HEK293 (cell line): ENCODE measurements around the gene TTL.

Experiments used
- HOXC10 ChIP-seq: sonication (generic); formaldehyde crosslinking; IDR thresholded peaks from 2 replicates; pipeline ENCODE4 v1.8.1; 2023; ENCODE audit warnings: mild to moderate bottlenecking, missing genetic modification reagents
- IKZF3 ChIP-seq: fragments of 450-650 bp; IDR thresholded peaks from 2 replicates; pipeline ENCODE4 v1.5.0; 2018; ENCODE audit warnings: missing biosample characterization, mild to moderate bottlenecking, missing genetic modification characterization, moderate library complexity
- SP2 ChIP-seq: fragments of 450-650 bp; formaldehyde crosslinking; IDR thresholded peaks from 2 replicates; pipeline ENCODE4 v1.5.1; 2016; ENCODE audit warnings: missing biosample characterization, missing genetic modification characterization
- ZBTB1 ChIP-seq: fragments of 450-650 bp; formaldehyde crosslinking; IDR thresholded peaks from 2 replicates; pipeline ENCODE4 v1.5.1; 2016; ENCODE audit warnings: missing biosample characterization, missing genetic modification characterization
- ZFP37 ChIP-seq: fragments of 450-650 bp; formaldehyde crosslinking; IDR thresholded peaks from 2 replicates; pipeline ENCODE4 v1.5.1; 2016; ENCODE audit warnings: missing biosample characterization, missing genetic modification characterization
- ZNF10 ChIP-seq: fragments of 450-650 bp; formaldehyde crosslinking; IDR thresholded peaks from 2 replicates; pipeline ENCODE4 v1.5.1; 2017; ENCODE audit warnings: missing biosample characterization, missing genetic modification characterization
- ZNF132 ChIP-seq: fragments of 450-650 bp; formaldehyde crosslinking; IDR thresholded peaks from 2 replicates; pipeline ENCODE4 v1.5.1; 2017; ENCODE audit warnings: missing biosample characterization, missing genetic modification characterization, borderline replicate concordance
- ZNF155 ChIP-seq: fragments of 450-650 bp; formaldehyde crosslinking; IDR thresholded peaks from 2 replicates; pipeline ENCODE4 v1.5.1; 2016; ENCODE audit warnings: missing biosample characterization, missing genetic modification characterization
- ZNF174 ChIP-seq: fragments of 450-650 bp; formaldehyde crosslinking; IDR thresholded peaks from 2 replicates; pipeline ENCODE4 v1.5.0; 2017; ENCODE audit warnings: missing biosample characterization, mild to moderate bottlenecking, missing genetic modification characterization
- ZNF184 ChIP-seq: fragments of 450-650 bp; IDR thresholded peaks from 2 replicates; pipeline ENCODE4 v1.5.1; 2018; ENCODE audit warnings: missing biosample characterization, mild to moderate bottlenecking, missing genetic modification characterization
- ZNF221 ChIP-seq: fragments of 450-650 bp; formaldehyde crosslinking; IDR thresholded peaks from 2 replicates; pipeline ENCODE4 v1.5.1; 2017; ENCODE audit warnings: missing biosample characterization, missing genetic modification characterization, borderline replicate concordance
- ZNF266 ChIP-seq: fragments of 450-650 bp; formaldehyde crosslinking; IDR thresholded peaks from 2 replicates; pipeline ENCODE4 v1.5.1; 2016; ENCODE audit warnings: missing biosample characterization, missing genetic modification characterization, low read depth
- ZNF311 ChIP-seq: fragments of 450-650 bp; formaldehyde crosslinking; IDR thresholded peaks from 2 replicates; pipeline ENCODE4 v1.5.1; 2017; ENCODE audit warnings: missing biosample characterization, missing genetic modification characterization, borderline replicate concordance
- ZNF501 ChIP-seq: fragments of 450-650 bp; formaldehyde crosslinking; IDR thresholded peaks from 2 replicates; pipeline ENCODE4 v1.5.1; 2016; ENCODE audit warnings: missing biosample characterization, missing genetic modification characterization
- ZNF521 ChIP-seq: fragments of 450-650 bp; formaldehyde crosslinking; IDR thresholded peaks from 2 replicates; pipeline ENCODE4 v1.5.1; 2017; ENCODE audit warnings: missing biosample characterization, mild to moderate bottlenecking, missing genetic modification characterization
- ZNF530 ChIP-seq: fragments of 450-650 bp; formaldehyde crosslinking; IDR thresholded peaks from 2 replicates; pipeline ENCODE4 v1.5.1; 2016; ENCODE audit warnings: low read depth, missing biosample characterization, missing genetic modification characterization
- ZNF548 ChIP-seq: fragments of 450-650 bp; formaldehyde crosslinking; IDR thresholded peaks from 2 replicates; pipeline ENCODE4 v1.5.1; 2016; ENCODE audit warnings: missing biosample characterization, missing genetic modification characterization
- ZNF561 ChIP-seq: fragments of 450-650 bp; IDR thresholded peaks from 2 replicates; pipeline ENCODE4 v1.5.1; 2018; ENCODE audit warnings: missing biosample characterization, missing genetic modification characterization, borderline replicate concordance
- ZNF624 ChIP-seq: fragments of 450-650 bp; formaldehyde crosslinking; IDR thresholded peaks from 2 replicates; pipeline ENCODE4 v1.5.1; 2017; ENCODE audit warnings: missing biosample characterization, missing genetic modification characterization
- ZNF626 ChIP-seq: fragments of 450-650 bp; sonication (Bioruptor Pico); formaldehyde crosslinking; IDR thresholded peaks from 2 replicates; pipeline ENCODE4 v1.5.1; 2018; ENCODE audit warnings: missing biosample characterization, missing genetic modification characterization, inconsistent platforms
- ZNF629 ChIP-seq: fragments of 450-650 bp; formaldehyde crosslinking; IDR thresholded peaks from 2 replicates; pipeline ENCODE4 v1.5.1; 2017; ENCODE audit warnings: missing biosample characterization, missing genetic modification characterization
- ZNF654 ChIP-seq: fragments of 450-650 bp; formaldehyde crosslinking; IDR thresholded peaks from 2 replicates; pipeline ENCODE4 v1.5.1; 2016; ENCODE audit warnings: low read depth, missing biosample characterization, missing genetic modification characterization
- ZNF660 ChIP-seq: fragments of 450-650 bp; IDR thresholded peaks from 2 replicates; pipeline ENCODE4 v1.5.1; 2018; ENCODE audit warnings: missing biosample characterization, mild to moderate bottlenecking, missing genetic modification characterization
- ZNF791 ChIP-seq: fragments of 450-650 bp; formaldehyde crosslinking; IDR thresholded peaks from 2 replicates; pipeline ENCODE4 v1.5.1; 2016; ENCODE audit warnings: missing biosample characterization, missing genetic modification characterization
- ZSCAN30 ChIP-seq: fragments of 450-650 bp; IDR thresholded peaks from 2 replicates; pipeline ENCODE4 v1.5.1; 2018; ENCODE audit warnings: missing biosample characterization, mild to moderate bottlenecking, missing genetic modification characterization, moderate library complexity
- TF ChIP-seq, protein P1 (sequence below): fragments of 450-650 bp; formaldehyde crosslinking; IDR thresholded peaks from 2 replicates; pipeline ENCODE4 v1.5.1; 2016; ENCODE audit warnings: missing biosample characterization, missing genetic modification characterization
- TF ChIP-seq, protein P2 (sequence below): fragments of 450-650 bp; formaldehyde crosslinking; IDR thresholded peaks from 2 replicates; pipeline ENCODE4 v1.5.1; 2016; ENCODE audit warnings: missing biosample characterization, missing genetic modification characterization, low read depth
- TF ChIP-seq, protein P3 (sequence below): IDR thresholded peaks from 2 replicates; pipeline ENCODE4 v1.6.1; 2011; ENCODE audit warnings: mild to moderate bottlenecking, low read depth, low read length, borderline replicate concordance
- TF ChIP-seq, protein P4 (sequence below): fragments of 450-650 bp; formaldehyde crosslinking; IDR thresholded peaks from 2 replicates; pipeline ENCODE4; 2016; ENCODE audit warnings: missing biosample characterization, missing genetic modification characterization
- TF ChIP-seq, protein P5 (sequence below): fragments of 450-650 bp; formaldehyde crosslinking; IDR thresholded peaks from 2 replicates; pipeline ENCODE4 v1.5.1; 2016; ENCODE audit warnings: missing biosample characterization, missing genetic modification characterization

TTL gene

DNA sequence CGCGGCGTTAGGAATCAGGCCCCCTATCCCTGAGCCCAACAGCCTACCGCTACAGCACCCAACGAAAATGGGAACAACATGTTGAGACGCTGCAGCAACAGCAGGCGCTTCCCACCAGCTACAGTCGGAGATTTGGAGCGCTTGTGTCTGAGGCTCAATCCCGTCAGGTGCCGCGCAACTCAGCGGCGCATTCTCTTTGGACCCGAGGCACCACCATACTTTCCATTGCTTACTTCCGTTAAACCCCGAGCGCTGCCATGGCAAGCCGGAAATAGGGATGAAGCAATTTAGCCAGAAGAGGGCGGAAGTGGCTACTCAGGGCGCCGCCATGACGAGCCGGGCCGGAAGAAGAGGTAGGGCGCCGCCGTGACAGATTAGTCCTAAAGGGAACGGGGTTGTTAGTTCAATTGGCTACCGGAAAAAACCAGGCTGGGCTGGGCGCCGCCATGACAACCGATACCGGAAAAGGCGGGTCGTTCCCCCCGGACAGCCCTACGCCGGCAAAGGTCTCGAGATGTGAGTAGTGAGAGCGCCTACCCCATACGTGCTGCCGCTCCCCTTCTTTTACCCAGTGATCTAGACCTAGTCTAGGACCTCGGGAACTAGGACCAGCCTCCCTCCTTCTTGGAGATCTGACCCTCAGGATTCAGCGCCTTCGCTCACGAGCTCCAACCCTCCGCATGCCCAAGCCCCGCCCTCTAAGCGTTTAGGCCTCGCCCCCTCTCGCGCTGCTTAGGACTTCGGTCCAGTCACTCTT, 102.4 kb downstream of the TTL start, which contains the start of gene CHCHD5 (continued):
- TF ChIP-seq IKZF3 (tag by site-specific recombination): peak; percentile 33; the same call in 1 of the 2 replicates
- TF ChIP-seq ZNF155: no peak
- TF ChIP-seq, protein P1, sequence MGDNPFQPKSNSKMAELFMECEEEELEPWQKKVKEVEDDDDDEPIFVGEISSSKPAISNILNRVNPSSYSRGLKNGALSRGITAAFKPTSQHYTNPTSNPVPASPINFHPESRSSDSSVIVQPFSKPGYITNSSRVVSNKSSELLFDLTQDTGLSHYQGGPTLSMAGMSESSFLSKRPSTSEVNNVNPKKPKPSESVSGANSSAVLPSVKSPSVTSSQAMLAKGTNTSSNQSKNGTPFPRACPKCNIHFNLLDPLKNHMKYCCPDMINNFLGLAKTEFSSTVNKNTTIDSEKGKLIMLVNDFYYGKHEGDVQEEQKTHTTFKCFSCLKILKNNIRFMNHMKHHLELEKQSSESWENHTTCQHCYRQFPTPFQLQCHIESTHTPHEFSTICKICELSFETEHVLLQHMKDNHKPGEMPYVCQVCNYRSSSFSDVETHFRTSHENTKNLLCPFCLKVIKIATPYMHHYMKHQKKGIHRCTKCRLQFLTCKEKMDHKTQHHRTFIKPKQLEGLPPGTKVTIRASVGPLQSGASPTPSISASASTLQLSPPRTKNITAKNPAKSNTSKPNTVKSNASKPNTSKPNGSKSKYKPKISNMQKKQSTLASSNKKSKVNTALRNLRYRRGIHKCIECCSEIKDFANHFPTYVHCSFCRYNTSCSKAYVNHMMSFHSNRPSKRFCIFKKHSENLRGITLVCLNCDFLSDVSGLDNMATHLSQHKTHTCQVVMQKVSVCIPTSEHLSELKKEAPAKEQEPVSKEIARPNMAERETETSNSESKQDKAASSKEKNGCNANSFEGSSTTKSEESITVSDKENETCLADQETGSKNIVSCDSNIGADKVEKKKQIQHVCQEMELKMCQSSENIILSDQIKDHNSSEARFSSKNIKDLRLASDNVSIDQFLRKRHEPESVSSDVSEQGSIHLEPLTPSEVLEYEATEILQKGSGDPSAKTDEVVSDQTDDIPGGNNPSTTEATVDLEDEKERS (tag by site-specific recombination): no peak
- TF ChIP-seq, protein P2, sequence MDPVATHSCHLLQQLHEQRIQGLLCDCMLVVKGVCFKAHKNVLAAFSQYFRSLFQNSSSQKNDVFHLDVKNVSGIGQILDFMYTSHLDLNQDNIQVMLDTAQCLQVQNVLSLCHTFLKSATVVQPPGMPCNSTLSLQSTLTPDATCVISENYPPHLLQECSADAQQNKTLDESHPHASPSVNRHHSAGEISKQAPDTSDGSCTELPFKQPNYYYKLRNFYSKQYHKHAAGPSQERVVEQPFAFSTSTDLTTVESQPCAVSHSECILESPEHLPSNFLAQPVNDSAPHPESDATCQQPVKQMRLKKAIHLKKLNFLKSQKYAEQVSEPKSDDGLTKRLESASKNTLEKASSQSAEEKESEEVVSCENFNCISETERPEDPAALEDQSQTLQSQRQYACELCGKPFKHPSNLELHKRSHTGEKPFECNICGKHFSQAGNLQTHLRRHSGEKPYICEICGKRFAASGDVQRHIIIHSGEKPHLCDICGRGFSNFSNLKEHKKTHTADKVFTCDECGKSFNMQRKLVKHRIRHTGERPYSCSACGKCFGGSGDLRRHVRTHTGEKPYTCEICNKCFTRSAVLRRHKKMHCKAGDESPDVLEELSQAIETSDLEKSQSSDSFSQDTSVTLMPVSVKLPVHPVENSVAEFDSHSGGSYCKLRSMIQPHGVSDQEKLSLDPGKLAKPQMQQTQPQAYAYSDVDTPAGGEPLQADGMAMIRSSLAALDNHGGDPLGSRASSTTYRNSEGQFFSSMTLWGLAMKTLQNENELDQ (tag by site-specific recombination): no peak
- peak; percentile 88 for TF ChIP-seq SP2 (tag by site-specific recombination)
- peak; percentile 13; the same call in 1 of the 2 replicates for TF ChIP-seq ZNF561 (tag by site-specific recombination)
- TF ChIP-seq ZNF629: peak; percentile 84
- TF ChIP-seq ZNF626: no peak
- TF ChIP-seq ZFP37: no peak
- TF ChIP-seq ZNF174 (tag by site-specific recombination): no peak
- TF ChIP-seq ZNF521 (tag by site-specific recombination): no peak
- TF ChIP-seq ZSCAN30 (tag by site-specific recombination): 0 out of 2 replicates have a peak, but pooled peaks have one; percentile 36
- TF ChIP-seq ZNF791: no peak
- no peak for TF ChIP-seq ZNF221 (tag by site-specific recombination)
- TF ChIP-seq HOXC10: no peak
- TF ChIP-seq, protein P3, sequence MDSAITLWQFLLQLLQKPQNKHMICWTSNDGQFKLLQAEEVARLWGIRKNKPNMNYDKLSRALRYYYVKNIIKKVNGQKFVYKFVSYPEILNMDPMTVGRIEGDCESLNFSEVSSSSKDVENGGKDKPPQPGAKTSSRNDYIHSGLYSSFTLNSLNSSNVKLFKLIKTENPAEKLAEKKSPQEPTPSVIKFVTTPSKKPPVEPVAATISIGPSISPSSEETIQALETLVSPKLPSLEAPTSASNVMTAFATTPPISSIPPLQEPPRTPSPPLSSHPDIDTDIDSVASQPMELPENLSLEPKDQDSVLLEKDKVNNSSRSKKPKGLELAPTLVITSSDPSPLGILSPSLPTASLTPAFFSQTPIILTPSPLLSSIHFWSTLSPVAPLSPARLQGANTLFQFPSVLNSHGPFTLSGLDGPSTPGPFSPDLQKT: no peak; the same call in 1 of the 2 replicates
- TF ChIP-seq ZNF311 (tag by site-specific recombination): no peak
- no peak for TF ChIP-seq ZNF10 (tag by site-specific recombination)
- no peak for TF ChIP-seq ZNF548 (tag by site-specific recombination)
- TF ChIP-seq ZNF660 (tag by site-specific recombination): no peak
- 0 out of 2 replicates have a peak, but pooled peaks have one; percentile 55 for TF ChIP-seq ZNF501 (tag by site-specific recombination)
- TF ChIP-seq ZNF266 (tag by site-specific recombination): no peak
- TF ChIP-seq ZNF132 (tag by site-specific recombination): no peak
- no peak for TF ChIP-seq ZNF624 (tag by site-specific recombination)
- TF ChIP-seq ZNF530: no peak
- no peak for TF ChIP-seq ZBTB1 (tag by site-specific recombination)
- TF ChIP-seq ZNF654 (tag by site-specific recombination): no peak
- TF ChIP-seq, protein P4, sequence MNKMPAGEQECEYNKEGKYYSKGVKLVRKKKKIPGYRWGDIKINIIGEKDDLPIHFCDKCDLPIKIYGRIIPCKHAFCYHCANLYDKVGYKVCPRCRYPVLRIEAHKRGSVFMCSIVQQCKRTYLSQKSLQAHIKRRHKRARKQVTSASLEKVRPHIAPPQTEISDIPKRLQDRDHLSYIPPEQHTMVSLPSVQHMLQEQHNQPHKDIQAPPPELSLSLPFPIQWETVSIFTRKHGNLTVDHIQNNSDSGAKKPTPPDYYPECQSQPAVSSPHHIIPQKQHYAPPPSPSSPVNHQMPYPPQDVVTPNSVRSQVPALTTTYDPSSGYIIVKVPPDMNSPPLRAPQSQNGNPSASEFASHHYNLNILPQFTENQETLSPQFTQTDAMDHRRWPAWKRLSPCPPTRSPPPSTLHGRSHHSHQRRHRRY (tag by site-specific recombination): no peak
- TF ChIP-seq, protein P5, sequence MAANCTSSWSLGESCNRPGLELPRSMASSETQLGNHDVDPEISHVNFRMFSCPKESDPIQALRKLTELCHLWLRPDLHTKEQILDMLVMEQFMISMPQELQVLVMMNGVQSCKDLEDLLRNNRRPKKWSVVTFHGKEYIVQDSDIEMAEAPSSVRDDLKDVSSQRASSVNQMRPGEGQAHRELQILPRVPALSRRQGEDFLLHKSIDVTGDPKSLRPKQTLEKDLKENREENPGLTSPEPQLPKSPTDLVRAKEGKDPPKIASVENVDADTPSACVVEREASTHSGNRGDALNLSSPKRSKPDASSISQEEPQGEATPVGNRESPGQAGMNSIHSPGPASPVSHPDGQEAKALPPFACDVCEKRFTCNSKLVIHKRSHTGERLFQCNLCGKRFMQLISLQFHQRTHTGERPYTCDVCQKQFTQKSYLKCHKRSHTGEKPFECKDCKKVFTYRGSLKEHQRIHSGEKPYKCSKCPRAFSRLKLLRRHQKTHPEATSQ (tag by site-specific recombination): no peak
- no peak for TF ChIP-seq ZNF184 (tag by site-specific recombination)
